ENCODE results near the gene IQCH. TPM values are rescaled to one million over a fixed set of nuclear protein-coding genes. Genes with fewer than 3 reads are reported as not detected.

The IQCH gene
- total RNA-seq (1 to 10 TPM; 1.6 to 3.2 TPM), polyA plus RNA-seq (ENCODE audit: insufficient read length in 6 of 6) (1 to 10 TPM; 1.4 to 3.4 (median 2.8) TPM)
- long read RNA-seq, donor 1, result 0 reads
- long read RNA-seq, donor 2, partial matches to known transcripts, result 0 of 15 reads
- long read RNA-seq, donor 2, other reads (novel, unspliced or antisense), result 15 of 15 reads
- long read RNA-seq, donor 3, partial matches to known transcripts, result 0 of 6 reads
- long read RNA-seq, donor 3, other reads (novel, unspliced or antisense), result 6 of 6 reads
- long read RNA-seq, donor 4, partial matches to known transcripts, result 0 of 1 reads
- long read RNA-seq, donor 4, other reads (novel, unspliced or antisense), result 1 of 1 reads
- long read RNA-seq, donor 5, result 0 reads
- long read RNA-seq, donor 6, result 0 reads
- long read RNA-seq, donor 7, result 0 reads
- long read RNA-seq, donor 8, partial matches to known transcripts, result 0 of 1 reads
- long read RNA-seq, donor 8, other reads (novel, unspliced or antisense), result 0 of 1 reads
- long read RNA-seq, donor 9, result 0 reads
- long read RNA-seq, donor 10, partial matches to known transcripts, result 0 of 2 reads
- long read RNA-seq, donor 10, other reads (novel, unspliced or antisense), result 2 of 2 reads
- long read RNA-seq, donor 11, result 0 reads
- long read RNA-seq, donor 12, result 0 reads

DNA sequence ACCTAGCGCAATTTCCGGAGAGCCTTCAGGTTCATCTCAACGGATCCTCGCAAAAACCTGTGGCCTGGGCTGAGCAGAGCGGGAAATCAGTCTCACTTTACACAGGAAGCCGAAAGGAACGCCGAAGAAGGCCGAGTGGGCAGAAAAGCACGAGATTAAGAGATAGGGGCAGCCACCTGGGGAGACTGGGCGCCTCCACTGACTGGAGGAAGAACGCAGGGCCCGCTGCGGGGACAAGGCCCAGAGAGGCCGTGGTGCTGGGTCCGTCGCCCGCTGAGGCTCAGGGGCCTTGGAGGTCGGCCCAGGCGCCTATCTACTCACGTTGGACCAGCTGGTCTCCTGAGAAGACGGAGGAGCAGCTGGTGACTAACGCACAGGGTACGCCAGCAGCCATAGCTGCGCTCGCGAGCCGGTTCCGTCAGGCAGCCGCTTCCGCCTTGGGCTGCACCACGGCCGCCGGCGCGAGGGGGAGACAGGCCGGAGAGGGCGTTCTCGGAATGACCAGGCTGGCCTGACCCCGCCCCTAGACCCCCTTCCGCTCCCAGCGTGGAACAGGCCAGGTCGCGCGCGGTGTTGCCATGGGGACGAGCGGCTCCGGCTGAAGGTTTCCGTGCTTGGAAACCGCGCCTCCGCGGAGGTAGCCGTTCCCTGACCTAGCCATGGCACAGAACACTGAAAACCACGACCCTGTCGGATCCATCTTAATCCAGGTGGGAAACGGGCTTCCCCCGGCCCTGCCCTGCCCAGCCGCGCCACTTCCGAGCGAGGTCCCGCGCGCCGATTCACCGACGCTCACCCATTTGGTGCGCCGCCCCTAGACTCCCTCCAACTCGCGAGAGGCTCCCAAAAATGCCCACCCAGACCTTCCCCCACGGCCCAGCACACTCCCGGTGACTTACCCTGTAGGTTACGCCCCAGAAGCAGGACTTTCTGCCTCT, at the start of gene IQCH, which contains the start of gene AAGAB:
Gene IQCH, plus strand, starts transcription at position 549 of the 938 bp plus-strand sequence. Its CDS starts 111 bp downstream, at position 660.
Gene AAGAB, minus strand, starts transcription at position 424 of the 938 bp plus-strand sequence. Its CDS starts 30 bp downstream, at position 394.
- DNase-seq, result peak; percentile 95 to 100 (median 97)

GRCh38 chr15:67207555-67208207, 46.9 kb upstream of the IQCH start:
- intact Hi-C loops (cut with DNase I), result no loop called here
- Histone ChIP-seq H3K4me3 (no peak overlapping the region), H3K27me3 (no peaks in the 10 kb centered on the region), H3K9me3 (no peaks in the 10 kb centered on the region), H3K27ac (no peak overlapping the region), H3K36me3 (peaks cover 0 to 57% of the 10 kb centered on the region in 2 donors), H3K4me1 (no peaks in the 10 kb centered on the region)
- ATAC-seq (no peak), DNase-seq (no peak)
- TF ChIP-seq, protein P1, sequence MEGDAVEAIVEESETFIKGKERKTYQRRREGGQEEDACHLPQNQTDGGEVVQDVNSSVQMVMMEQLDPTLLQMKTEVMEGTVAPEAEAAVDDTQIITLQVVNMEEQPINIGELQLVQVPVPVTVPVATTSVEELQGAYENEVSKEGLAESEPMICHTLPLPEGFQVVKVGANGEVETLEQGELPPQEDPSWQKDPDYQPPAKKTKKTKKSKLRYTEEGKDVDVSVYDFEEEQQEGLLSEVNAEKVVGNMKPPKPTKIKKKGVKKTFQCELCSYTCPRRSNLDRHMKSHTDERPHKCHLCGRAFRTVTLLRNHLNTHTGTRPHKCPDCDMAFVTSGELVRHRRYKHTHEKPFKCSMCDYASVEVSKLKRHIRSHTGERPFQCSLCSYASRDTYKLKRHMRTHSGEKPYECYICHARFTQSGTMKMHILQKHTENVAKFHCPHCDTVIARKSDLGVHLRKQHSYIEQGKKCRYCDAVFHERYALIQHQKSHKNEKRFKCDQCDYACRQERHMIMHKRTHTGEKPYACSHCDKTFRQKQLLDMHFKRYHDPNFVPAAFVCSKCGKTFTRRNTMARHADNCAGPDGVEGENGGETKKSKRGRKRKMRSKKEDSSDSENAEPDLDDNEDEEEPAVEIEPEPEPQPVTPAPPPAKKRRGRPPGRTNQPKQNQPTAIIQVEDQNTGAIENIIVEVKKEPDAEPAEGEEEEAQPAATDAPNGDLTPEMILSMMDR (IDR thresholded peaks at IDR 0.05), result no peak

More for the DNA sequence above, at the start of gene IQCH, which contains the start of gene AAGAB:
- H3K27ac ChIP-seq, result peak within 1 kb of the TSS; percentile 65 to 90
- intact Hi-C loops (cut with DNase I), result no loop called here
- no peaks in the 10 kb centered on the region for H3K9me3 ChIP-seq
- H3K4me1 ChIP-seq, result peaks cover 0 to 22% of the 10 kb centered on the region in 2 donors
- no peaks in the 10 kb centered on the region for H3K27me3 ChIP-seq
- H3K4me3 ChIP-seq, result peak within 1 kb of the TSS; percentile 86 to 98
- TF ChIP-seq, protein P1 (IDR thresholded peaks at IDR 0.05), result peak in 1 of 2 donors; percentile 24
- peak; percentile 100 for ATAC-seq
- H3K36me3 ChIP-seq, result no peaks in the 10 kb centered on the region

DNA sequence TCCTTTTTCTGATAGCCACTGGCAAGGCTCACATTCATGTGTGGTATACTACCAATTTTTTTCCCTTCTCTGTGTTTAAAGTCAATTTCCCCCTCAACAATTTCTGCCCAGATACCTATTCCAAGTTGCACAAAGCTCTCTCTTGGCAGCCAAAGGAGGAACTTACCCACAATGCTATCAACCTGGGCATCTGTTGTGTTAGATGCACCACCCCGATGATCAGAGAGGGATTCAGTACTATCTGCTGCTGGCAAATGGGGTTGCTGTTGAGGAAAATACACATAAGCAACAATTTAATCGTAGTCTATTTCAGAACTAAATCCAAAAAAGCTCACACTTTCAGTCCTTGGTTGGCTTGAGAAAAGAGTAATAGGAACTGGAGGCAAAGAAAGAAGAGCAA, 46.2 kb upstream of the IQCH start:
- intact Hi-C loops (cut with DNase I), result no loop called here
- Histone ChIP-seq H3K4me3 (no peak overlapping the region), H3K4me1 (no peaks in the 10 kb centered on the region), H3K36me3 (peaks cover 0 to 50% of the 10 kb centered on the region in 2 donors), H3K27me3 (no peaks in the 10 kb centered on the region), H3K27ac (no peak overlapping the region), H3K9me3 (no peaks in the 10 kb centered on the region)
- TF ChIP-seq, protein P1 (IDR thresholded peaks at IDR 0.05), result no peak
- ATAC-seq, result no peak
- no peak for DNase-seq

GRCh38 chr15:67210555-67211168, 43.9 kb upstream of the IQCH start:
- no peaks in the 10 kb centered on the region for H3K9me3 ChIP-seq
- ATAC-seq (no peak), DNase-seq (no peak)
- H3K36me3 ChIP-seq, result peaks cover 0 to 35% of the 10 kb centered on the region in 2 donors
- no peak overlapping the region for H3K4me3 ChIP-seq
- H3K4me1 ChIP-seq, result no peaks in the 10 kb centered on the region
- intact Hi-C loops (cut with DNase I), result no loop called here
- no peaks in the 10 kb centered on the region for H3K27me3 ChIP-seq
- H3K27ac ChIP-seq, result no peak overlapping the region
- TF ChIP-seq, protein P1 (IDR thresholded peaks at IDR 0.05), result no peak

Measured in left lung (tissue), 14 donors.